Astrocyte of the cerebellum (primary cell): ENCODE data around the gene ALDH3B2.

ENCODE experiments used
- DNase-seq: peaks from one replicate; pipeline ENCODE4 v3.0.0-alpha.2; 2011; ENCODE audit warnings: low read depth
- H3K4me3 ChIP-seq: 2 replicates; pipeline ENCODE4 v1.5.1; 2011; ENCODE audit warnings: mild to moderate bottlenecking, low read depth, low read length, moderate library complexity
- CTCF ChIP-seq: IDR thresholded peaks from 2 replicates; pipeline ENCODE4 v1.5.1; 2012; ENCODE audit warnings: low read length, low read depth, moderate library complexity, mild to moderate bottlenecking; ENCODE audit errors: missing control alignments
- in situ Hi-C: cut with HindIII; loops from 2 replicates; pipeline ENCODE4 v1.10.0; 2017; ENCODE audit warnings: low sequenced_read_pairs

ALDH3B2 gene

GRCh38 chr11:67668192-67668551 is 6.3 kb downstream of the ALDH3B2 start:
- H3K4me3 ChIP-seq, result no peak overlapping the region
- DNase-seq, result no peak
- no peak for TF ChIP-seq CTCF
- in situ Hi-C loops, result no loop called here

- TF ChIP-seq CTCF, result no peak
- H3K4me3 ChIP-seq, result no peak overlapping the region
- in situ Hi-C loops, result no loop called here
- no peak for DNase-seq
These were observed 6.8 kb downstream of the ALDH3B2 start for GRCh38 chr11:67667490-67668191.

- in situ Hi-C loops, result no loop called here
- TF ChIP-seq CTCF, result no peak
- no peak overlapping the region for H3K4me3 ChIP-seq
- no peak for DNase-seq
These were observed 7.5 kb downstream of the ALDH3B2 start for GRCh38 chr11:67666676-67667489.

- in situ Hi-C loops, result no loop called here
- no peak for TF ChIP-seq CTCF
- DNase-seq, result no peak
- no peak overlapping the region for H3K4me3 ChIP-seq
These were observed 8.1 kb downstream of the ALDH3B2 start for GRCh38 chr11:67666303-67666645.

- no peak for DNase-seq
- in situ Hi-C loops, result no loop called here
- H3K4me3 ChIP-seq, result no peak overlapping the region
- TF ChIP-seq CTCF, result no peak
These were observed 8.7 kb downstream of the ALDH3B2 start for GRCh38 chr11:67665541-67666302.

GRCh38 chr11:67664696-67665540 is 9.5 kb downstream of the ALDH3B2 start:
- no peak for TF ChIP-seq CTCF
- DNase-seq, result no peak
- H3K4me3 ChIP-seq, result no peak overlapping the region
- in situ Hi-C loops, result no loop called here
